K562 (cell line): ENCODE measurements around the gene LACTBL1. TPM values are rescaled to one million over a fixed set of nuclear protein-coding genes. Genes with fewer than 3 reads are reported as not detected.

Source experiments
- CTCF ChIP-seq, 3 experiments: IDR thresholded peaks in 2 of 3; conservative IDR thresholded peaks in 1 of 3; 2 replicates each; pipeline ENCODE4 v1.5.1; 2011 to 2012; ENCODE audit warnings: low read length in 3 of 3, mild to moderate bottlenecking in 3 of 3, control low read depth in 2 of 3, improper control_type of control experiment in 1 of 3, inconsistent platforms in 1 of 3, low read depth in 1 of 3, mixed read lengths in 1 of 3, moderate library complexity in 1 of 3; ENCODE audit not compliant: insufficient read depth in 2 of 3
- ETS1 ChIP-seq: conservative IDR thresholded peaks from 2 replicates; pipeline ENCODE4 v1.6.1; 2011; ENCODE audit warnings: low read depth, mild to moderate bottlenecking, low read length; ENCODE audit not compliant: control insufficient read depth
- FOXP4 ChIP-seq: sonication (generic); formaldehyde crosslinking; IDR thresholded peaks from 2 replicates; pipeline ENCODE4 v1.8.0; 2022; ENCODE audit warnings: mild to moderate bottlenecking, missing genetic modification reagents, borderline replicate concordance
- GABPA ChIP-seq: fragments of 200-800 bp; sonication (Bioruptor generic); conservative IDR thresholded peaks from 2 replicates; pipeline ENCODE4 v1.6.1; 2016; ENCODE audit warnings: low read depth, missing genetic modification characterization, missing compliant biosample characterization
- L3MBTL2 ChIP-seq: fragments of 450-650 bp; IDR thresholded peaks from 2 replicates; pipeline ENCODE4 v1.6.1; 2016; ENCODE audit warnings: mild to moderate bottlenecking, moderate library complexity
- NBN ChIP-seq: fragments of 450-650 bp; IDR thresholded peaks from 2 replicates; pipeline ENCODE4 v1.6.1; 2016; ENCODE audit warnings: low read depth, mild to moderate bottlenecking
- NCOA6 ChIP-seq: fragments of 450-650 bp; IDR thresholded peaks from 2 replicates; pipeline ENCODE4 v1.6.1; 2017; ENCODE audit warnings: mild to moderate bottlenecking
- NFIX ChIP-seq: fragments of 250-450 bp; sonication (Bioruptor Pico); IDR thresholded peaks from 2 replicates; pipeline ENCODE4 v1.4.0; 2020; ENCODE audit warnings: low read depth, mild to moderate bottlenecking, moderate library complexity
- POLR3A ChIP-seq: IDR thresholded peaks from 2 replicates; pipeline ENCODE4 v1.6.1; 2011; ENCODE audit warnings: borderline replicate concordance, mild to moderate bottlenecking, moderate library complexity; ENCODE audit not compliant: insufficient read length, insufficient read depth; ENCODE audit errors: extremely low read depth
- SAFB ChIP-seq: fragments of 200-400 bp; formaldehyde crosslinking; IDR thresholded peaks from 2 replicates; pipeline ENCODE4 v1.6.1; 2017; ENCODE audit warnings: low read depth, low read length, borderline replicate concordance
- SOX6 ChIP-seq: fragments of 450-650 bp; IDR thresholded peaks from 2 replicates; pipeline ENCODE4 v1.6.1; 2014; ENCODE audit warnings: mild to moderate bottlenecking
- SRF ChIP-seq, 2 experiments: fragments of 250-450, 450-650 bp in 1 of 2; sonication (Bioruptor Pico) in 1 of 2; sonication (generic) in 1 of 2; formaldehyde crosslinking; IDR thresholded peaks; 2 replicates each; pipeline versions ENCODE4 v1.5.0 to v1.5.1; 2020 to 2022; ENCODE audit warnings: mild to moderate bottlenecking in 1 of 2, missing genetic modification reagents in 1 of 2
- SRSF1 ChIP-seq: fragments of 200-400 bp; formaldehyde crosslinking; IDR thresholded peaks from 2 replicates; pipeline ENCODE4 v1.6.1; 2017; ENCODE audit warnings: mild to moderate bottlenecking, low read depth, low read length, moderate library complexity
- TOE1 ChIP-seq, 2 experiments: fragments of 450-650 bp in 1 of 2; sonication (generic) in 1 of 2; formaldehyde crosslinking in 1 of 2; IDR thresholded peaks; 2 replicates each; pipeline versions ENCODE4 v1.7.1 to v1.8.0; 2016 to 2022; ENCODE audit warnings: borderline replicate concordance in 2 of 2, mild to moderate bottlenecking in 2 of 2, antibody characterized with exemption in 1 of 2, inconsistent platforms in 1 of 2, low read depth in 1 of 2, missing genetic modification reagents in 1 of 2, moderate library complexity in 1 of 2
- ZHX1 ChIP-seq: fragments of 150-350 bp; conservative IDR thresholded peaks from 2 replicates; pipeline ENCODE4 v1.6.1; 2014; ENCODE audit warnings: low read length
- ZNF347 ChIP-seq: fragments of 450-650 bp; formaldehyde crosslinking; IDR thresholded peaks from 2 replicates; pipeline ENCODE4 v1.4.0; 2020; ENCODE audit warnings: low read depth, mild to moderate bottlenecking, moderate library complexity
- polyA plus RNA-seq, 8 experiments: library from polyadenylated mRNA; depleted of rRNA in 4 of 8; stranded (reverse) in 5 of 8; unstranded in 3 of 8; fragments of >200 nt; fragmentation: Nextera tagmentation in 2 of 8; fragmentation: Illumina TruSeq in 1 of 8; extraction: Ambion mirVana in 2 of 8; extraction: Trizol in 1 of 8; gene quantifications; 2 replicates each; pipeline versions ENCODE4 v1.2.1 to v1.2.3, GENCODE V29; 2011 to 2014; ENCODE audit warnings: inconsistent platforms in 1 of 8, missing spikeins in 1 of 8
- total RNA-seq, 7 experiments: library from RNA; depleted of rRNA in 6 of 7; stranded (reverse); fragments of >200 nt in 6 of 7; fragmentation: Illumina TruSeq in 2 of 7; extraction: Trizol in 2 of 7; gene quantifications; 2 replicates each; pipeline versions ENCODE4 v1.2.1 to v1.2.3, GENCODE V29; 2011 to 2021; ENCODE audit warnings: low replicate concordance in 1 of 7

The LACTBL1 gene
- total and polyA plus RNA-seq, 9 of the 15 experiments (the other 6 are each of a cell fraction or from before 2014, with no cell fraction given), result not detected

GRCh38 chr1:22976461-22977243 is 4.0 kb upstream of the LACTBL1 start (continued):
- TF ChIP-seq TOE1 (IDR thresholded peaks at IDR 0.05; ENCODE audit: borderline replicate concordance), result 0 out of 2 replicates have a peak, but pooled peaks have one; percentile 40
- no peak for TF ChIP-seq TOE1 (CRISPR knock-in tag; IDR thresholded peaks at IDR 0.05; ENCODE audit: borderline replicate concordance, low read depth)
- peak in 1 of 2 experiments; percentile 41; a peak in 1 of 4 replicates for TF ChIP-seq SRF (CRISPR knock-in tag; IDR thresholded peaks at IDR 0.05)
- TF ChIP-seq NBN, result no peak
- no peak for TF ChIP-seq ETS1
- 0 out of 2 replicates have a peak, but pooled peaks have one; percentile 12 for TF ChIP-seq L3MBTL2
- no peak for TF ChIP-seq SAFB
- TF ChIP-seq NFIX (CRISPR knock-in tag), result no peak
- 0 out of 2 replicates have a peak, but pooled peaks have one; percentile 35 for TF ChIP-seq SOX6
- TF ChIP-seq NCOA6, result no peak
- TF ChIP-seq FOXP4 (CRISPR knock-in tag), result no peak
- TF ChIP-seq GABPA (tag), result no peak
- no peak for TF ChIP-seq SRSF1
- TF ChIP-seq CTCF (IDR thresholded peaks at IDR 0.05 in 2 of 3, conservative IDR thresholded peaks at IDR 0.05 in 1 of 3; ENCODE audit: insufficient read depth in 2 of 3, low read depth in 1 of 3, low read length in 3 of 3), result peak; percentile 86 to 99 (median 91)
- TF ChIP-seq POLR3A, result no peak
- TF ChIP-seq ZNF347 (CRISPR knock-in tag), result no peak
- TF ChIP-seq ZHX1, result peak; percentile 62; the same call in 1 of the 2 replicates
